ENCODE data around the gene CFL2. TPM values are rescaled to one million over a fixed set of nuclear protein-coding genes. Genes with fewer than 3 reads are reported as not detected.

CFL2 gene
- total and polyA plus RNA-seq, 2 of the 13 experiments (the other 11 are each of a cell fraction or from before 2014, with no cell fraction given) = 114 to 158 TPM

GRCh38 chr14:34693228-34693939, 21.0 kb downstream of the CFL2 start (continued):
- TF ChIP-seq GATAD1 (CRISPR knock-in tag; IDR thresholded peaks at IDR 0.05) (peak; percentile 43; the same call in 1 of the 2 replicates), ATF7 (IDR thresholded peaks at IDR 0.05) (no peak), ATF7 (CRISPR knock-in tag; IDR thresholded peaks at IDR 0.05) (no peak; the same call in 1 of the 2 replicates), SP140L (CRISPR knock-in tag; IDR thresholded peaks at IDR 0.05; ENCODE audit: borderline replicate concordance) (no peak), PHF20 (CRISPR knock-in tag; IDR thresholded peaks at IDR 0.05) (peak; percentile 41; the same call in 1 of the 2 replicates), TEF (CRISPR knock-in tag; IDR thresholded peaks at IDR 0.05) (no peak), HOXA3 (CRISPR knock-in tag; IDR thresholded peaks at IDR 0.05) (peak; percentile 44), ZFP36L1 (CRISPR knock-in tag; IDR thresholded peaks at IDR 0.05) (no peak), ZNF224 (CRISPR knock-in tag; IDR thresholded peaks at IDR 0.05) (0 out of 2 replicates have a peak, but pooled peaks have one; percentile 69), EZH2 (conservative IDR thresholded peaks at IDR 0.05; ENCODE audit: low read depth, low read length) (no peak), ZNF264 (CRISPR knock-in tag; IDR thresholded peaks at IDR 0.05) (no peak), ZNF101 (CRISPR knock-in tag; IDR thresholded peaks at IDR 0.05; ENCODE audit: borderline replicate concordance, low read depth) (no peak), EHMT2 (IDR thresholded peaks at IDR 0.05; ENCODE audit: borderline replicate concordance, low read depth, low read length) (no peak), MXI1 (IDR thresholded peaks at IDR 0.05; ENCODE audit: borderline replicate concordance, low read depth, low read length) (peak; percentile 43; the same call in 1 of the 3 replicates), FOXC1 (CRISPR knock-in tag; IDR thresholded peaks at IDR 0.05; ENCODE audit: borderline replicate concordance) (peak; percentile 93; the same call in 1 of the 2 replicates), ZNF724P (CRISPR knock-in tag; IDR thresholded peaks at IDR 0.05; ENCODE audit: borderline replicate concordance) (0 out of 2 replicates have a peak, but pooled peaks have one; percentile 79), ZBTB21 (CRISPR knock-in tag; IDR thresholded peaks at IDR 0.05) (no peak; the same call in none of the 2 replicates), GPN1 (CRISPR knock-in tag; IDR thresholded peaks at IDR 0.05; ENCODE audit: borderline replicate concordance) (no peak), GATA4 (IDR thresholded peaks at IDR 0.05; ENCODE audit: borderline replicate concordance, low read depth) (peak; percentile 45; the same call in 1 of the 2 replicates), ZNF7 (CRISPR knock-in tag; IDR thresholded peaks at IDR 0.05) (no peak), POGK (CRISPR knock-in tag; conservative IDR thresholded peaks at IDR 0.05) (0 out of 2 replicates have a peak, but pooled peaks have one; percentile 66), ZFP90 (CRISPR knock-in tag; IDR thresholded peaks at IDR 0.05; ENCODE audit: borderline replicate concordance) (0 out of 2 replicates have a peak, but pooled peaks have one; percentile 15), HOXA7 (CRISPR knock-in tag; IDR thresholded peaks at IDR 0.05) (no peak), HDAC2 (CRISPR knock-in tag; IDR thresholded peaks at IDR 0.05) (peak; percentile 16; the same call in 1 of the 2 replicates), IKZF1 (IDR thresholded peaks at IDR 0.05) (no peak), ZNF891 (CRISPR knock-in tag; IDR thresholded peaks at IDR 0.05) (peak; percentile 96)
- TF ChIP-seq, protein P1, sequence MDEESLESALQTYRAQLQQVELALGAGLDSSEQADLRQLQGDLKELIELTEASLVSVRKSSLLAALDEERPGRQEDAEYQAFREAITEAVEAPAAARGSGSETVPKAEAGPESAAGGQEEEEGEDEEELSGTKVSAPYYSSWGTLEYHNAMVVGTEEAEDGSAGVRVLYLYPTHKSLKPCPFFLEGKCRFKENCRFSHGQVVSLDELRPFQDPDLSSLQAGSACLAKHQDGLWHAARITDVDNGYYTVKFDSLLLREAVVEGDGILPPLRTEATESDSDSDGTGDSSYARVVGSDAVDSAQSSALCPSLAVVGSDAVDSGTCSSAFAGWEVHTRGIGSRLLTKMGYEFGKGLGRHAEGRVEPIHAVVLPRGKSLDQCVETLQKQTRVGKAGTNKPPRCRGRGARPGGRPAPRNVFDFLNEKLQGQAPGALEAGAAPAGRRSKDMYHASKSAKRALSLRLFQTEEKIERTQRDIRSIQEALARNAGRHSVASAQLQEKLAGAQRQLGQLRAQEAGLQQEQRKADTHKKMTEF (CRISPR knock-in tag; IDR thresholded peaks at IDR 0.05) = 0 out of 2 replicates have a peak, but pooled peaks have one; percentile 52

Data from HepG2 (cell line).